Cardiac fibroblast (primary cell): ENCODE measurements around the gene ADCY10.

ENCODE experiments used
- DNase-seq, 2 donors: peaks; one replicate each; pipeline versions ENCODE4 v3.0.0 to v3.0.0-alpha.2; 2010; ENCODE audit warnings: low read depth in 2 of 2
- H3K4me3 ChIP-seq, 2 donors: replicated peaks in 1 of 2; 1 replicate in 1 of 2; 2 replicates in 1 of 2; pipeline ENCODE4 v1.5.1; 2011; ENCODE audit warnings: low read depth in 2 of 2, low read length in 2 of 2, mild to moderate bottlenecking in 2 of 2, moderate library complexity in 1 of 2
- CTCF ChIP-seq: IDR thresholded peaks from one replicate; pipeline ENCODE4 v1.5.1; 2011; ENCODE audit warnings: low read depth, mild to moderate bottlenecking, low read length, inconsistent platforms

The ADCY10 gene

GRCh38 chr1:167789501-167789900 lies 124.4 kb downstream of the ADCY10 start:
- DNase-seq = peak in 1 of 2 donors; percentile 71
- no peak overlapping the region for H3K4me3 ChIP-seq
- TF ChIP-seq CTCF = no peak

GRCh38 chr1:167786502-167786901 lies 127.4 kb downstream of the ADCY10 start:
- DNase-seq = no peak
- no peak overlapping the region for H3K4me3 ChIP-seq
- no peak for TF ChIP-seq CTCF

GRCh38 chr1:167784876-167785550 lies 128.9 kb downstream of the ADCY10 start:
- H3K4me3 ChIP-seq = no peak overlapping the region
- DNase-seq = peak in 1 of 2 donors; percentile 30

GRCh38 chr1:167782946-167783345 lies 131.0 kb downstream of the ADCY10 start:
- no peak for DNase-seq
- H3K4me3 ChIP-seq = no peak overlapping the region
- no peak for TF ChIP-seq CTCF

More at GRCh38 chr1:167784876-167785550, 128.9 kb downstream of the ADCY10 start:
- TF ChIP-seq CTCF = no peak

- no peak for DNase-seq
Measured at GRCh38 chr1:167781558-167781957, 132.4 kb downstream of the ADCY10 start.

GRCh38 chr1:167777269-167777650 lies 136.7 kb downstream of the ADCY10 start:
- H3K4me3 ChIP-seq = no peak overlapping the region
- no peak for DNase-seq
- no peak for TF ChIP-seq CTCF

More at GRCh38 chr1:167781558-167781957, 132.4 kb downstream of the ADCY10 start:
- TF ChIP-seq CTCF = no peak
- no peak overlapping the region for H3K4me3 ChIP-seq
